SK-N-SH treated with all-trans-retinoic acid at 6 μM for 48 hours (cell line): ENCODE measurements around the gene STAB2.

Experiments used
- ATAC-seq: fragments of 200-7000 bp; cut with Tn5 transposase; 3 replicates; pipeline ENCODE4 v1.9.1; 2020; ENCODE audit warnings: mild to moderate bottlenecking, moderate library complexity
- ARNTL ChIP-seq: fragments of 450-650 bp; formaldehyde crosslinking; IDR thresholded peaks from 2 replicates; pipeline ENCODE4 v1.5.0; 2020; ENCODE audit warnings: low read depth, mild to moderate bottlenecking, moderate library complexity, borderline replicate concordance
- CREB5 ChIP-seq: fragments of 250-450 bp; sonication (Bioruptor Pico); IDR thresholded peaks from 2 replicates; pipeline ENCODE4 v1.5.1; 2020; ENCODE audit warnings: low read depth, mild to moderate bottlenecking, moderate library complexity
- CSDC2 ChIP-seq: fragments of 250-450 bp; sonication (Bioruptor Pico); IDR thresholded peaks from 2 replicates; pipeline ENCODE4 v1.5.0; 2020; ENCODE audit warnings: mild to moderate bottlenecking, moderate library complexity
- CSRNP3 ChIP-seq: fragments of 250-450 bp; sonication (Bioruptor Pico); IDR thresholded peaks from 2 replicates; pipeline ENCODE4 v1.5.1; 2021; ENCODE audit warnings: mild to moderate bottlenecking, moderate library complexity
- ESRRG ChIP-seq: fragments of 250-450 bp; sonication (Bioruptor Pico); IDR thresholded peaks from 2 replicates; pipeline ENCODE4 v1.6.1; 2021; ENCODE audit warnings: mild to moderate bottlenecking
- GLIS3 ChIP-seq: fragments of 250-450 bp; sonication (Bioruptor Pico); IDR thresholded peaks from 2 replicates; pipeline ENCODE4 v1.5.0; 2020; ENCODE audit warnings: mild to moderate bottlenecking, moderate library complexity
- ISL1 ChIP-seq: fragments of 250-450 bp; sonication (Bioruptor Pico); IDR thresholded peaks from 2 replicates; pipeline ENCODE4 v2.1.2; 2022; ENCODE audit warnings: mild to moderate bottlenecking, moderate library complexity
- OSR1 ChIP-seq: fragments of 250-450 bp; sonication (Bioruptor Pico); IDR thresholded peaks from 2 replicates; pipeline ENCODE4 v1.8.0; 2022; ENCODE audit warnings: moderate library complexity, mild to moderate bottlenecking, inconsistent platforms
- PATZ1 ChIP-seq: fragments of 250-450 bp; sonication (Bioruptor Pico); IDR thresholded peaks from 2 replicates; pipeline ENCODE4 v1.8.0; 2020; ENCODE audit warnings: mild to moderate bottlenecking, moderate library complexity, borderline replicate concordance
- PPARA ChIP-seq: fragments of 250-450 bp; sonication (Bioruptor Pico); IDR thresholded peaks from 2 replicates; pipeline ENCODE4 v1.5.0; 2020; ENCODE audit warnings: mild to moderate bottlenecking, borderline replicate concordance
- RARB ChIP-seq: fragments of 250-450 bp; sonication (Bioruptor Pico); IDR thresholded peaks from 2 replicates; pipeline ENCODE4 v1.8.0; 2021; ENCODE audit warnings: mild to moderate bottlenecking, moderate library complexity
- SNAI2 ChIP-seq: fragments of 250-450 bp; sonication (Bioruptor Pico); IDR thresholded peaks from 2 replicates; pipeline ENCODE4 v1.5.0; 2020; ENCODE audit warnings: mild to moderate bottlenecking, moderate library complexity
- TCF4 ChIP-seq: fragments of 250-450 bp; sonication (Bioruptor Pico); IDR thresholded peaks from 2 replicates; pipeline ENCODE4 v1.8.0; 2021; ENCODE audit warnings: mild to moderate bottlenecking, moderate library complexity, borderline replicate concordance
- TOX ChIP-seq: fragments of 250-450 bp; sonication (Bioruptor Pico); IDR thresholded peaks from 2 replicates; pipeline ENCODE4 v1.8.0; 2021; ENCODE audit warnings: mild to moderate bottlenecking, moderate library complexity, borderline replicate concordance
- ZC3H10 ChIP-seq: fragments of 250-450 bp; sonication (Bioruptor Pico); IDR thresholded peaks from 2 replicates; pipeline ENCODE4 v1.5.1; 2021; ENCODE audit warnings: mild to moderate bottlenecking, moderate library complexity
- ZFP3 ChIP-seq: fragments of 250-450 bp; sonication (Bioruptor Pico); IDR thresholded peaks from 2 replicates; pipeline ENCODE4 v1.5.0; 2020; ENCODE audit warnings: mild to moderate bottlenecking, moderate library complexity
- ZFP30 ChIP-seq: fragments of 450-650 bp; formaldehyde crosslinking; IDR thresholded peaks from 2 replicates; pipeline ENCODE4 v1.5.0; 2022; ENCODE audit warnings: mild to moderate bottlenecking, moderate library complexity
- ZNF565 ChIP-seq: fragments of 450-650 bp; formaldehyde crosslinking; conservative IDR thresholded peaks from 2 replicates; pipeline ENCODE4 v1.5.0; 2020; ENCODE audit warnings: low read depth, mild to moderate bottlenecking, moderate library complexity
- ZNF70 ChIP-seq: fragments of 450-650 bp; formaldehyde crosslinking; IDR thresholded peaks from 2 replicates; pipeline ENCODE4 v1.5.0; 2020; ENCODE audit warnings: mild to moderate bottlenecking, moderate library complexity
- TF ChIP-seq, protein P1 (sequence below): fragments of 250-450 bp; sonication (Bioruptor Pico); IDR thresholded peaks from 2 replicates; pipeline ENCODE4 v1.5.0; 2020; ENCODE audit warnings: mild to moderate bottlenecking, moderate library complexity

The STAB2 gene

DNA sequence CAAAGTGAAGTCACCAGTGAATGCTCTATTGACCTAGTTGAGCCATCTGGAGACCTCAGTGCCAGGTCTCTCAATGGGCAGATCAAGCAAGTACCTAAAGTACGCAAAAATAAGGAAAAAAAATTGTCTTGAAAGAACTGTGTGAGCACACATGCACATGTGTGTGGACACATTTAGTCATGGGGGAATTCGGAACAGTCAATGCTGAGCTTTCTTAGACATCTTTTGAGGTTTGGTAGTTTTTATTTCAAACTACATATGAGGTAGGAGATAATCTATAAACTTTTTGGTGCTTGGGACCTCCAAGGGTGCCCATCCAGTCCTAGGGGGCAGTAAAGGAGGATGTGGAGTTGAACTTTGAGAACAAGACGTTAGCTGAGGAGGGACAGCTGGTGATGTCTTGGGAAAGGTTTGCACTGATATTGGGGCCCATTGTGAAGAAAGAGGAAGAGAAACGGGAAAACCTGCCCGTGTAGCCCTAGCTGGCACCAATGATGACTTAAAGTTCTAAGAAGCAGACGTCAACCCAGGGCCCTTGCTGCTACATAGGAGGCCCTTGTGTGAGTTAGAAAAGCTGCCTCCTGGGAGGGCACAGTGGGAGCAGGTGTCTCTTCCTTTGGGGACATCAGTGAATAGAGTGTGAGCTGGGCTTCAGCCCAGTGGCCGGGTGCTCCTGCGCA is 129.6 kb downstream of the STAB2 start (continued):
- TF ChIP-seq SNAI2 (no peak), ZNF70 (CRISPR knock-in tag) (no peak)
- TF ChIP-seq, all 23 proteins: peak for 0

- ATAC-seq, result no peak
Measured at GRCh38 chr12:103725398-103725797, 138.3 kb downstream of the STAB2 start.

GRCh38 chr12:103727638-103728037 is 140.6 kb downstream of the STAB2 start:
- TF ChIP-seq GLIS3 (CRISPR knock-in tag) (no peak), ZNF565 (CRISPR knock-in tag) (no peak), CSDC2 (CRISPR knock-in tag) (no peak), TOX (CRISPR knock-in tag) (no peak), PPARA (no peak), ZNF70 (CRISPR knock-in tag) (no peak), ZFP30 (CRISPR knock-in tag) (no peak), RARB (CRISPR knock-in tag) (no peak), TCF4 (no peak), CSRNP3 (CRISPR knock-in tag) (no peak), PATZ1 (CRISPR knock-in tag) (no peak), ZFP3 (CRISPR knock-in tag) (no peak), ESRRG (CRISPR knock-in tag) (no peak), ISL1 (CRISPR knock-in tag) (no peak), CREB5 (CRISPR knock-in tag) (no peak)
- TF ChIP-seq, protein P1, sequence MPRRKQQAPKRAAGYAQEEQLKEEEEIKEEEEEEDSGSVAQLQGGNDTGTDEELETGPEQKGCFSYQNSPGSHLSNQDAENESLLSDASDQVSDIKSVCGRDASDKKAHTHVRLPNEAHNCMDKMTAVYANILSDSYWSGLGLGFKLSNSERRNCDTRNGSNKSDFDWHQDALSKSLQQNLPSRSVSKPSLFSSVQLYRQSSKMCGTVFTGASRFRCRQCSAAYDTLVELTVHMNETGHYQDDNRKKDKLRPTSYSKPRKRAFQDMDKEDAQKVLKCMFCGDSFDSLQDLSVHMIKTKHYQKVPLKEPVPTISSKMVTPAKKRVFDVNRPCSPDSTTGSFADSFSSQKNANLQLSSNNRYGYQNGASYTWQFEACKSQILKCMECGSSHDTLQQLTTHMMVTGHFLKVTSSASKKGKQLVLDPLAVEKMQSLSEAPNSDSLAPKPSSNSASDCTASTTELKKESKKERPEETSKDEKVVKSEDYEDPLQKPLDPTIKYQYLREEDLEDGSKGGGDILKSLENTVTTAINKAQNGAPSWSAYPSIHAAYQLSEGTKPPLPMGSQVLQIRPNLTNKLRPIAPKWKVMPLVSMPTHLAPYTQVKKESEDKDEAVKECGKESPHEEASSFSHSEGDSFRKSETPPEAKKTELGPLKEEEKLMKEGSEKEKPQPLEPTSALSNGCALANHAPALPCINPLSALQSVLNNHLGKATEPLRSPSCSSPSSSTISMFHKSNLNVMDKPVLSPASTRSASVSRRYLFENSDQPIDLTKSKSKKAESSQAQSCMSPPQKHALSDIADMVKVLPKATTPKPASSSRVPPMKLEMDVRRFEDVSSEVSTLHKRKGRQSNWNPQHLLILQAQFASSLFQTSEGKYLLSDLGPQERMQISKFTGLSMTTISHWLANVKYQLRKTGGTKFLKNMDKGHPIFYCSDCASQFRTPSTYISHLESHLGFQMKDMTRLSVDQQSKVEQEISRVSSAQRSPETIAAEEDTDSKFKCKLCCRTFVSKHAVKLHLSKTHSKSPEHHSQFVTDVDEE, result no peak
- ATAC-seq, result no peak; the same call in 2 of the 3 replicates

More at GRCh38 chr12:103725398-103725797, 138.3 kb downstream of the STAB2 start:
- TF ChIP-seq ARNTL (no peak), RARB (CRISPR knock-in tag) (no peak), ZNF70 (CRISPR knock-in tag) (no peak), ISL1 (CRISPR knock-in tag) (no peak)
- TF ChIP-seq, protein P1, result no peak

DNA sequence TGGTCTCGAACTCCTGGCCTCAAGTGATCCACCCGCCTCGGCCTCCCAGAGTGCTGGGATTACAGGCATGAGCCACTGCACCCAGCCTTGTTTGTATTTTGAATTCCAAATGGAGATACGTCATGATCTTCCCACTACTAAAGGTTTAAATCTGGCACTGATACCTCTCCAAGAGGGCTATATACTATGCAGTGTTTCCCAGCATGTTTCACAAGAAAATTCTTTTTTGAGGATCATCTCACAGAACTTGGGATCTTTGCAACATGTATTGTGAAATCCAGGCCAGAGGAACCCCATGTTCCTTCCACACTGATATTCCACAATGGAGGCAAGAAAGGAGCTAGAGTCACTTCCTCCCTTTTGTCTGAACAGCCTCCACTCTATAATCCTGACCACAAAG is 141.2 kb downstream of the STAB2 start:
- no peak for ATAC-seq
- TF ChIP-seq PPARA (no peak), CREB5 (CRISPR knock-in tag) (no peak), CSDC2 (CRISPR knock-in tag) (no peak), ZFP3 (CRISPR knock-in tag) (no peak), ESRRG (CRISPR knock-in tag) (no peak), ARNTL (no peak), ISL1 (CRISPR knock-in tag) (no peak), OSR1 (CRISPR knock-in tag) (no peak), ZNF565 (CRISPR knock-in tag) (no peak), ZFP30 (CRISPR knock-in tag) (no peak), ZNF70 (CRISPR knock-in tag) (no peak), ZC3H10 (no peak), TOX (CRISPR knock-in tag) (no peak), PATZ1 (CRISPR knock-in tag) (no peak)
